ENCODE data around the gene RAPH1. TPM values are rescaled to one million over a fixed set of nuclear protein-coding genes. Genes with fewer than 3 reads are reported as not detected.
"Not testable (repeated sequence)": the region's sequence is repeated elsewhere in the genome, so short reads cannot be mapped to it uniquely, and the experiment has no call there.

Gene RAPH1
- total RNA-seq, 1 donor from 2014 or later, result 30.3 TPM

DNA sequence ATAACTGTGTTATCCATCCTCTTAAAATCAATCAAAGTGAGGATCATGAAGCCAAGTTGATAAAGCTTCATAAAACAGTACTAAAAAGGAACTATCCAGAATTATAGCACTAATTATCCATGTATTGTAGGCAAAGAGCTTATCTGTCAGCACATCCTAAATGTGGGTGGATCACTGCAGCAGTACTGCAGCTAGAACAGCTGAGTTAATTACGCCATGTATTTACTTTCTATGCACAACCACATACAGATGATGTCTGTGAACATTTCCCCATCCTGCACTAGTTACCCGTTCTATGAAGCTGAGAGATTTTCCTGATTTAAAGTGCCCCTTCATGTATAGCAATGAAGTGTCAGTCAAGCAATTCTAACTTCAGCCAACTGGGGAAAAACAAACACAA lies 96.6 kb downstream of the RAPH1 start:
- Mint-ChIP-seq H3K27me3 (ENCODE audit: low read depth) (no peaks in the 10 kb centered on the region), H3K36me3 (peaks cover 13% of the 10 kb centered on the region), H3K4me3 (no peak overlapping the region), H3K27ac (no peak overlapping the region), H3K9me3 (no peaks in the 10 kb centered on the region), H3K4me1 (peaks cover 15% of the 10 kb centered on the region)
- TF ChIP-seq, protein P1, sequence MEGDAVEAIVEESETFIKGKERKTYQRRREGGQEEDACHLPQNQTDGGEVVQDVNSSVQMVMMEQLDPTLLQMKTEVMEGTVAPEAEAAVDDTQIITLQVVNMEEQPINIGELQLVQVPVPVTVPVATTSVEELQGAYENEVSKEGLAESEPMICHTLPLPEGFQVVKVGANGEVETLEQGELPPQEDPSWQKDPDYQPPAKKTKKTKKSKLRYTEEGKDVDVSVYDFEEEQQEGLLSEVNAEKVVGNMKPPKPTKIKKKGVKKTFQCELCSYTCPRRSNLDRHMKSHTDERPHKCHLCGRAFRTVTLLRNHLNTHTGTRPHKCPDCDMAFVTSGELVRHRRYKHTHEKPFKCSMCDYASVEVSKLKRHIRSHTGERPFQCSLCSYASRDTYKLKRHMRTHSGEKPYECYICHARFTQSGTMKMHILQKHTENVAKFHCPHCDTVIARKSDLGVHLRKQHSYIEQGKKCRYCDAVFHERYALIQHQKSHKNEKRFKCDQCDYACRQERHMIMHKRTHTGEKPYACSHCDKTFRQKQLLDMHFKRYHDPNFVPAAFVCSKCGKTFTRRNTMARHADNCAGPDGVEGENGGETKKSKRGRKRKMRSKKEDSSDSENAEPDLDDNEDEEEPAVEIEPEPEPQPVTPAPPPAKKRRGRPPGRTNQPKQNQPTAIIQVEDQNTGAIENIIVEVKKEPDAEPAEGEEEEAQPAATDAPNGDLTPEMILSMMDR (IDR thresholded peaks at IDR 0.05; ENCODE audit: unreplicated experiment), result no peak
- DNase-seq (ENCODE audit: low spot score in 2 of 2, unreplicated experiment in 2 of 2), result no peak

DNA sequence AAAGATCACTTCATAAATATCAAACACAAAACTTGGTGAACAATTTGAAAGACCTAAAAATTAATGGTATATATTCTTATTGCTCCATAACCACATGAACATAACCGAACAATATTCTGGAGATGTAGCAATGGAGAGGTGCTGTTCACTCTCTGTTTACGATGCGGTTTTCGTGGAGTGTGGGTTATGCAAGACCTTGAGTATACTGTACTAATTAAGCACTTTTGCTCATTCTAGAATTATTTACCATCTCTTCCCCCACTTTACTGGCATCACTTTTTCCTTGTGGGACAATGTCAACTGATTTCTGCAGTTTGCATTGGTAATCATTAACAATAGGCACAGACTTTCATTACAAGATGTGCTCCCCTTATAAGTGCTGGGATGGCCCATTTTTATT lies 97.6 kb downstream of the RAPH1 start:
- no peaks in the 10 kb centered on the region for H3K27me3 Mint-ChIP-seq (ENCODE audit: low read depth)
- no peaks in the 10 kb centered on the region for H3K9me3 Mint-ChIP-seq
- TF ChIP-seq, protein P1 (IDR thresholded peaks at IDR 0.05; ENCODE audit: unreplicated experiment), result no peak
- DNase-seq (ENCODE audit: low spot score in 2 of 2, unreplicated experiment in 2 of 2), result no peak
- peaks cover 12% of the 10 kb centered on the region for H3K4me1 Mint-ChIP-seq
- H3K27ac Mint-ChIP-seq, result peak overlapping the region; percentile 49
- H3K36me3 Mint-ChIP-seq, result peaks cover 14% of the 10 kb centered on the region
- no peak overlapping the region for H3K4me3 Mint-ChIP-seq

DNA sequence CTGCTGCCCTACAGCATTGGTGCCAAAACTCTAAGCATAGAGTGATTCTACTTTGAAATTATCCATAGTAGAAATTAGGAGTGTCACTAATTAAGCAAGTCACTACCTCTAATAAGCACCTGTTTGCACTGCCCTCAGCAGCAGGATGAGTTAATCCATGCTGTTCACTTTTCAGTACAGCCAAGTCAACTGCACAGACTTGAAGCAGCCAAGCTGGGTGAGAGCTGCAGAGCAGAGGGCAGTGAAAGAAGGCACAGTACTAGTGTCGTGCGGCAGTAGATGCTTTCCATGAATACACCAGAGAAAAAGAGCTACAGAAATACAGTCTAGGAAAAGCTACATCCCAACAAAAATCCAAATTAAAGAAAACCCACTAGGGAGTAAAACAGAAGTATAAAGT lies 98.6 kb downstream of the RAPH1 start:
- TF ChIP-seq, protein P1 (IDR thresholded peaks at IDR 0.05; ENCODE audit: unreplicated experiment), result no peak
- H3K4me1 Mint-ChIP-seq, result peaks cover 3% of the 10 kb centered on the region

DNA sequence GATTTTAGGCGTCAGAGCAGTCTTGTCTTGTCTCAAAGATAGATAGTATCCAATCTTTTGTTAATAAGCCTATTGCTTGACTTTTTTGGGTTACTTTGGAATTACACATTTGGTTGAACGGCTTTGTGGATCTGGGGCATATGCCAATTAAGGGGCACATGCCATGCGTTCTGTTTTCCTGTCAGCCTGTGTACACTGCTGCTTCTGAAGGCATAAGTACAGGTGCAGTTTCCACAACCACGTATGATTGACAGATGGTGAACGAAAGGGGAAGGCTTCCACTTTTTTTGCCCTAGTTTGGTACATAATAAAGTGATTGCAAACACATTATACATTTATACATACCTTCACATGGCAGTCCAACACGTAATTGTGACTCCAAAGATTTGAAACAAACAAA lies 102.3 kb downstream of the RAPH1 start:
- Mint-ChIP-seq H3K9me3 (no peaks in the 10 kb centered on the region), H3K27ac (no peak overlapping the region), H3K4me1 (peaks cover 3% of the 10 kb centered on the region), H3K36me3 (peaks cover 11% of the 10 kb centered on the region), H3K27me3 (ENCODE audit: low read depth) (no peaks in the 10 kb centered on the region), H3K4me3 (no peak overlapping the region)
- no peak for DNase-seq (ENCODE audit: low spot score in 2 of 2, unreplicated experiment in 2 of 2)
- TF ChIP-seq, protein P1 (IDR thresholded peaks at IDR 0.05; ENCODE audit: unreplicated experiment), result no peak

More for the DNA sequence above, 98.6 kb downstream of the RAPH1 start:
- Mint-ChIP-seq H3K9me3 (no peaks in the 10 kb centered on the region), H3K27me3 (ENCODE audit: low read depth) (no peaks in the 10 kb centered on the region), H3K27ac (peak overlapping the region; percentile 33), H3K4me3 (no peak overlapping the region), H3K36me3 (peaks cover 15% of the 10 kb centered on the region)
- no peak for DNase-seq (ENCODE audit: low spot score in 2 of 2, unreplicated experiment in 2 of 2)

DNA sequence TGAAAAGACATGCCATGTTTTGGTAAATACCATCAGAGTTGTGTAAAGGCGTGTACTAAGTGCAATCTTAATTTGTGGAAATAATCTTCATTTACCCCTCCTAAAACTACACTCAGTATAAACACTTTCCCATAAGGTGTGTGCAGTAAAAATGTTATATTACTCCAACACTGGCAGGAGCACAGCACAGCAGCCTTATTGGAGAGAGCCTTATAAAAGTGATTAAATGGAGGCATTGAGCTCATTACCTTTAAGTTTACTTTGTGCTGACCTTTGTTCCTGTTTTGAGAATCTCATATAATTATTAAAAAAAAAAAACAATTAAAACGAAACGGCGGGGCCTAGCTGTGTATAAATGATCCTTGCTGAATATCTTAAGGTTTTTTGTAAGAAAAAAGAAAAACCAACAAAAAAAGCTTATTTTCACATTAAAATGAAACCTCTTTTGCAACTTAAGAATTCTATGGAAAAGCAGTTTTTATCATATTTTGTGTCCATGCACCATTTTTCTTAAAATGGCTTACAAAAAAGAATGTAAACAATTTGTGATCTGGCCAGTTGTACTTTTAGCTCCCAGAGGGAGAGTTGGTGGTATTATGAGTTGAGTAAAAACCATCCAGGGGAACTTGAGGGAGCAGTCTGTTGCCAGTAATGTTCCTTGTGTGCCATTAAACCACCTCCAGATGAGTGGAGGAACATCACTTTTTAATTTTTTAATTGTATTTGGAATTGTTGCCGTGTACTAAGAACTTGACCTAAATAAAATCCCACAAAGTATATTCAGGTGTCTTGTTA lies 103.5 kb downstream of the RAPH1 start:
- TF ChIP-seq, protein P1 (IDR thresholded peaks at IDR 0.05; ENCODE audit: unreplicated experiment), result no peak
- peaks cover 21% of the 10 kb centered on the region for H3K36me3 Mint-ChIP-seq
- H3K4me1 Mint-ChIP-seq, result peaks cover 3% of the 10 kb centered on the region
- H3K27ac Mint-ChIP-seq, result no peak overlapping the region
- no peaks in the 10 kb centered on the region for H3K9me3 Mint-ChIP-seq
- no peak overlapping the region for H3K4me3 Mint-ChIP-seq
- no peak for DNase-seq (ENCODE audit: low spot score in 2 of 2, unreplicated experiment in 2 of 2)
- H3K27me3 Mint-ChIP-seq (ENCODE audit: low read depth), result no peaks in the 10 kb centered on the region

DNA sequence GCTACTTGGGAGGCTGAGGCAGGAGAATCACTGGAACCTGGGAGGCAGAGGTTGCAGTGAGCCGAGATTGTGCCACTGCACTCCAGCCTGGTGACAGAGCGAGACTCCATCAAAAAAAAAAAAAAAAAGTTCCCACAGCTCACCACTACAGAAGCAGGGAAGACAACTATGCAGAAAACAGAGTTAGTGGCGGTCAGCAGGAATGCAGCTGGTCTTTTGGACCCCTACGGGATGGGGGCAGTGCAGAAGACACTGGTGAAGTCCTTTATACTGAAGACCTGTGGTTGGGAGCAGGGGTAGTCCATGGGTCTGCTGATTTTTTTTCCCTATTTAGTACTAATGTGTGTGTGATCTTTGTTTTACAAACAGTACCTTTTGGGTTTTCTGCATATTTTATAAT lies 105.5 kb downstream of the RAPH1 start:
- not testable (repeated sequence) for H3K27me3 Mint-ChIP-seq (ENCODE audit: low read depth); H3K9me3 Mint-ChIP-seq; H3K27ac Mint-ChIP-seq; H3K4me1 Mint-ChIP-seq; DNase-seq (ENCODE audit: low spot score in 2 of 2, unreplicated experiment in 2 of 2); H3K4me3 Mint-ChIP-seq
- peaks cover 27% of the 10 kb centered on the region for H3K36me3 Mint-ChIP-seq

All from mesothelial cell of epicardium (in vitro differentiated cells).